Measurements from ENCODE around the gene ERG.

DNA sequence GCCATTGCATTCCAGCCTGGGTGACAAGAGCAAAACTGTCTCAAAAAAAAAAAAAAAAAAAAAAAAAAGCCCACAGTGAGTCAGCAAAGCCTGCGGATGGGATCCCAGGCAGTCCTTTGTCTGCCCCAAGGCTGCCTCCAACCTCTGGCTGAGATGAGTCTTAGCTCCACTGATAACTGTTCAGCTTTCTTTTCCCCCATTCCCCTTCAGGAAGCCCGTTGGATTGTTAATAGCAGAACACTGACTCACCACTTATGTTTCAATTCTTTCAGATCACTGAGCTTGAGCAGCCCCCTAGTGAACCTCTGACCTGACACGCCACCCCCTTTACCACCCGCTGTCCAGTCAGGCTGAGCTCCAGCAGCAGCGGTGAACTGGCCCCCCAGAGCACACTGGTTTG lies 57.5 kb downstream of the ERG start:
- no peak for TF ChIP-seq POLR2AphosphoS5 (IDR thresholded peaks at IDR 0.05; ENCODE audit: low read depth, low read length)
- TF ChIP-seq, protein P1, sequence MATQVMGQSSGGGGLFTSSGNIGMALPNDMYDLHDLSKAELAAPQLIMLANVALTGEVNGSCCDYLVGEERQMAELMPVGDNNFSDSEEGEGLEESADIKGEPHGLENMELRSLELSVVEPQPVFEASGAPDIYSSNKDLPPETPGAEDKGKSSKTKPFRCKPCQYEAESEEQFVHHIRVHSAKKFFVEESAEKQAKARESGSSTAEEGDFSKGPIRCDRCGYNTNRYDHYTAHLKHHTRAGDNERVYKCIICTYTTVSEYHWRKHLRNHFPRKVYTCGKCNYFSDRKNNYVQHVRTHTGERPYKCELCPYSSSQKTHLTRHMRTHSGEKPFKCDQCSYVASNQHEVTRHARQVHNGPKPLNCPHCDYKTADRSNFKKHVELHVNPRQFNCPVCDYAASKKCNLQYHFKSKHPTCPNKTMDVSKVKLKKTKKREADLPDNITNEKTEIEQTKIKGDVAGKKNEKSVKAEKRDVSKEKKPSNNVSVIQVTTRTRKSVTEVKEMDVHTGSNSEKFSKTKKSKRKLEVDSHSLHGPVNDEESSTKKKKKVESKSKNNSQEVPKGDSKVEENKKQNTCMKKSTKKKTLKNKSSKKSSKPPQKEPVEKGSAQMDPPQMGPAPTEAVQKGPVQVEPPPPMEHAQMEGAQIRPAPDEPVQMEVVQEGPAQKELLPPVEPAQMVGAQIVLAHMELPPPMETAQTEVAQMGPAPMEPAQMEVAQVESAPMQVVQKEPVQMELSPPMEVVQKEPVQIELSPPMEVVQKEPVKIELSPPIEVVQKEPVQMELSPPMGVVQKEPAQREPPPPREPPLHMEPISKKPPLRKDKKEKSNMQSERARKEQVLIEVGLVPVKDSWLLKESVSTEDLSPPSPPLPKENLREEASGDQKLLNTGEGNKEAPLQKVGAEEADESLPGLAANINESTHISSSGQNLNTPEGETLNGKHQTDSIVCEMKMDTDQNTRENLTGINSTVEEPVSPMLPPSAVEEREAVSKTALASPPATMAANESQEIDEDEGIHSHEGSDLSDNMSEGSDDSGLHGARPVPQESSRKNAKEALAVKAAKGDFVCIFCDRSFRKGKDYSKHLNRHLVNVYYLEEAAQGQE (IDR thresholded peaks at IDR 0.05; ENCODE audit: insufficient read depth in 1 of 2, low read depth in 2 of 2, low read length in 2 of 2) = no peak
- no peak for TF ChIP-seq TAF1 (IDR thresholded peaks at IDR 0.05; ENCODE audit: borderline replicate concordance, insufficient read depth, low read length)
- no peak for TF ChIP-seq SIN3A (IDR thresholded peaks at IDR 0.05; ENCODE audit: borderline replicate concordance, insufficient read depth, low read length)
